ENCODE data around the gene ELF2.
"Not testable (repeated sequence)": the region's sequence is repeated elsewhere in the genome, so short reads cannot be mapped to it uniquely, and the experiment has no call there.

ELF2 gene

DNA sequence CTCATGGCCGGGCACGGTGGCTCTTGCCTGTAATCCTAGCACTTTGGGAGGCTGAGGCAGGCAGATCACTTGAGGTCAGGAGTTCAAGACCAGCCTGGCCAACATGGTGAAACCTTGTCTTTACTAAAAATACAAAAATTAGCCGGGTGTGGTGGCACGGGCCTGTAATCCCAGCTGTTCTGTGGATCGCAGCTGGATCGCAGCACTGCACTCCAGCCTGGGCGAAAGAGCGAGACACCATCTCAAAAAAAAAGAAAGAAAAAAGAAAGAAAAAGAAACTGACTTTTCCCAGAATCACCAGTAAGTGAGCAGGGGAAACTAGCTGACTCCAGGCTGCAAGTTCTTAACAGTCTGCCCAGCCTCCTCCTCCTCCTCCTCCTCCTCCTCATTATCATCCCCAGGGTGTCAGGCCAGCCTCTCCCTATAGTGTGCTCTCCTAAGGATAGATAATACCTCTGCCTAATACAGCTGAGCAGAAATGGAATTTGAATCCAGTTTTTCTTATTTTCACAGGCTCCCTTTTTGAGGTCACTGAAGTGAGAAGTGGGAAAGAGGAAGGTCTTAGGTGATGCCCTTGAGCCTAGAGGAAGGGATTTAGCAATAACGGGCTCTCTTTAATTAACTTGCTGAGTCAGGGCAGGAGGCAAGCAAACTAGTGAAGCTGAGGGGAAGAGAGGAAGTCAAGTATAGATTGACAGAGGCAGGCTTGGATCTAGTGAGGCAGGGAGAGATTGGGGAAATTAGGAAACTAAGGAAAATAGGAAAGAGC is 11.8 kb upstream of the ELF2 start:
- DNase-seq (ENCODE audit: low read depth in 2 of 3, low spot score in 1 of 3): no peak

DNA sequence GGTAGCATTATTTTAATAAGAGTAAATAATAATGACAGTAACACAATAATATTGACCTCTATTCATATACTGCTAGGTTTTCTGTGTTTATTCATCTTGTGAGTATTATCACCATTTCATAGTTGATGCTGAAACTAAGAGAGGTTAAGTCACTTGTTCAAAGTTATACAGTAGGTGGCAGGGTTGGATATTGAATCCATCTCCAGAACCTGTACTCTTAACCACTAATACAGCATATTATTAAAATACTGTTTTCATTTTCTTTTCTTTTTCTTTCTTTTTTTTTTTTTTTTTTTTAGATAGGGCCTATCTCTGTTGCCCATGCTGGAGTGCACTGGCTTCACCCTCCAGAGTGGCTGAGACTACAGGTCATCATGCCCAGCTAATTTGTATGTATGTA is 7.1 kb upstream of the ELF2 start:
- no peak for DNase-seq (ENCODE audit: low read depth in 2 of 3, low spot score in 1 of 3)

DNA sequence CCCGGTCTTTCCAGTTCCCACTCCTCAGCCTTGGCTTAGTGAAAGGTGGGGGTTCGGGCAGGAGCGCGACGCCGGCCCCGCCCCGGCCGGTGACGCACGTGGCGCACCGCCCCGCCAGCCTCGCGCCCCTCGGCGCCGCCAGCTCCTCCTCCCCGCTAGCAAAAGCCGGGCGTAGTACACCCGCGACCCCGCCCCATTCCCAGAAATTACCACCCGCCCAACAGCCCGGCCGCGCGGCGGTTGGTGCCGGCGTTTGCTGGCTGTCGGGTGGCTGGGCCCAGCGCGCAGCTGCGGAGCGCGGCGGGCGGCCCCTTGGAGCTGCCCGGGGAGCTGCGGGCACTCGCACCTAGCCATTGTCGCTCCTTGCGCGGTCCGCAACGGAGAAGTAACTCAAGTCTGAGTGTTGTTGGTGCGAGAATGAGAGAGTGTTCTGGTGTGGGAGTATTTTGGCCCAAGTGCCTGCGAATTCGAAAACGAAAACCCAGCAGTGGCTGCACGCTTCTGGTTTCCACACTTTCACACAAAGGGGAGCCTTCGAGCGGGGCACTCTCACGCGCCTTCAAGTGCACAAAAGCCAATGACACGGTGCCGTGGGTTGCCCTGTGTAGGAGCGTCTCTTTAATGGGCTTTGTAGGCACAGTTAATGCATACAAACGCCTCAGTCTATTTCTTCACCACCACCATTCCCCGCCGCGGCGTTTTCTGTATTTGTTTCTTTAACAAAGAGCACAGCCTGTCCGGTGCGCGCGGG is 1.0 kb upstream of the ELF2 start:
- peak; percentile 78 to 87 (median 82) for DNase-seq (ENCODE audit: low read depth in 2 of 3, low spot score in 1 of 3)

DNA sequence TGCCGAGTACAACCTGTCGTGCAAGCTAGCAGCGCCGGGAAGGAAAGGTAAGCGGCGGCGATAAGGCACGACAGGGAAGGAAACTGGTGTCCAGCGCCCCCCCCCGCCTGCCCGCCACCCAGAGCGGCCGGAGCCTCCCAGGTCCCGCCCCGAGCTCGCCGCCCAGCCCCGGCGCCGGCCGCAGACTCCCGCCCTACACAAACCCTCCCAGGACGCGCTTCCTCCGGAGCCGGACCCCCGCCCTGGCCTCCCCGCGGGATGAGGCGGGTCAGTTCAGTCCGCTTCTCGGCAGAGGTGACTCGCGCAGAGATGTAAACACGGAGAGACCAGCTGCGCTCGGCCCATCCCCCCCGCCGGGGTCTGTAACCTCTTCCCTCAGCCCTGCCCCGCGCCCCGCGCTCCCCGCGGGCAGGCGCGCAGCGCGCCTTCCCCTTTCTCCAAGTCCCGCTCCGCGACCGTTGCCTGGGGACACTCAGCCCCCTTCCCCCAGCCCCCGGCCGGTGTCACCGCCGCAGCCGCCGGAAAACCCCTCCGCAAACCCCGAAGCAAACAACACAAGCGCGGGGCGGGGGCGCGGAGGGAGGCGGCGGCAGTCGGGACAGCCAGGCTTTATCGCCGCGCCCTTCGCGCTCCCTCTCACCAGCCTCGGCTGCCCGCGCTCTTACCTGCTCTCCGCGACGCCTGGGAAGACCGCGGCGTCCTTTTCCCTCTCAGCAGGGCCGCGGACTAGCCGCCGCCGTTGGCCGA is 543 bp downstream of the ELF2 start:
- peak; percentile 11 to 58 (median 38) for DNase-seq (ENCODE audit: low read depth in 2 of 3, low spot score in 1 of 3)

DNA sequence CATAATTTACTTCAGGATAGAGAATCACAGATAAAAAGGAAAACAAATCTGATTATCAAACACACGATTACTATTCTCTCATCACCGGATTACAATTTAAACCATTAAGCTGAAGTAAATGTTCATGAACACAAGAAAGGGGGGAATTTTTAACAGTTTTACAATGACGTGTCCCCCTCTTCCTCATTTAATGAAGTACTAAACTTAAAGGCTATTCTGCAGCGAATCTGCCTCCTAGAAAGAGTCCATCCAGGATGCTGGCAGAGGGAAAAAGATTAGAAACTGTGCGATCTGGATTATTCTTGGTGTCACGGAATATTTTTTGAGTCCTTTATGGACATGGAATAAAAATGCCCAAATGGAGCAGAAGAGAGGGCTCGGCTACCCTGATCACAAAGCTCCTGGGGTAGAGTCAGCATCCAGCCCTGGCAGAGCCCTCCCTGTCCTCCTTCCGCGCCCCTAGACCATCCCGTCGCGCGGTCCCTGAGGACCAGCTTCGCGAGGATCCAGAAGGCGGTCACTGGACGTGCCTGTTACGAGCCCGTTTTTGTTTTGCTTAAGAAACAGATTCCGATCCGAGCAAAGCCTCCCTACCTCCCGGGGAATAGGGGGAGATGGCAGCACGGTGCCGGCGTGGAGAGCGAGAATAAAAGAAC is 1.2 kb downstream of the ELF2 start:
- DNase-seq (ENCODE audit: low read depth in 2 of 3, low spot score in 1 of 3): peak in 1 of 3 donors; percentile 13

DNA sequence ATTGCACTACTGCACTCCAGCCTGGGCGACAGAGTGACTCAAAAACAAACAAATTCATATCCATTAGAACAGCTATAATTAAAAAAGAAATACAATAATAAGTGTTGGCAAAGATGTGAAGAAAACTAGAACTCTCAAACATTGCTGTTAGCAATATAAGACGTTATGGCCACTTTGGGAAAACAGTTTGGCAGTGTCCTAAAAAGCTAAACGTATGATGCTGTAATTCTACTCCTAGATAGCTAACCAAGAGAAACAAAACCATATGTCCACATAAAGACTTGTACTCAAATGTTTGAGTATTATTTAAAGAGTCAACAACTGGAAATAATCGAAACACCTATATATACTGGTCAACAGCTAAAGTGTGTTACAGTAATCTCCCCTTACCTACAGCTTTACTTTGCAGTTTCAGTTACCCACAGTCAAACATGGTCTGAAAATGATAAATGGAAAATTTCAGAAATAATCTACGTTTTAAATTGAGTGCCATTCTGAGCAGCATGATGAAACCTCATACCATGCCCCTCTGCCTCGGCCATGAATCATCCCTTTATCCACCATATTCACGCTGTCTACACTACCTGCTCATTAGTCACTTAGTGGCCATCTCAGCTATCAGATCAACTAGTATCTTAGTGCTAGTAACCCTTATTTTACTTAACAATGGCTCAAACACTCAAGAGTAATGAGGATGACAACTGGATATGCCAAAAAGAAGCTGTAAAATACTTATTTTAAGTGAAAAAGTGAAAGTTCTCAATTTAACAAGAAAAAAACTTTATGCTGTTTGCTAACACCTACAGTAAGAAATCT is 4.9 kb downstream of the ELF2 start:
- peak in 1 of 3 donors; percentile 7 for DNase-seq (ENCODE audit: low read depth in 2 of 3, low spot score in 1 of 3)

DNA sequence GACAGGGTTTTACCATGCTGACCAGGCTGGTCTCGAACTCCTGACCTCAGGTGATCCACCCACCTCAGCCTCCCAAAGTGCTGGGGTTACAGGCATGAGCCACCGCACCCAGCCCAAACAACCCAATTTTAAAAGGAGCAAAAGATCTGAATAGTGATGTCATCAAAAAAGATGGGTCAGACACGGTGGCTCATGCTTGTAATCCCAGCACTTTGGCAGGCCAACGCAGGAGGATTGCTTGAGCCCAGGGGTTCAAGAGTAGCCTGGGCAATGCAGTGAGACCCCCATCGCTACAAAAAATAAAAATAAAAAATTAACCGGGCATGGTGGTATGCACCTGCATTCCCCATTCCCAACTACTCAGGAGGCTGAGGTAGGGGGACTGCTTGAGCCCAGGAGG is 6.1 kb downstream of the ELF2 start:
- DNase-seq (ENCODE audit: low read depth in 2 of 3, low spot score in 1 of 3): no peak

DNA sequence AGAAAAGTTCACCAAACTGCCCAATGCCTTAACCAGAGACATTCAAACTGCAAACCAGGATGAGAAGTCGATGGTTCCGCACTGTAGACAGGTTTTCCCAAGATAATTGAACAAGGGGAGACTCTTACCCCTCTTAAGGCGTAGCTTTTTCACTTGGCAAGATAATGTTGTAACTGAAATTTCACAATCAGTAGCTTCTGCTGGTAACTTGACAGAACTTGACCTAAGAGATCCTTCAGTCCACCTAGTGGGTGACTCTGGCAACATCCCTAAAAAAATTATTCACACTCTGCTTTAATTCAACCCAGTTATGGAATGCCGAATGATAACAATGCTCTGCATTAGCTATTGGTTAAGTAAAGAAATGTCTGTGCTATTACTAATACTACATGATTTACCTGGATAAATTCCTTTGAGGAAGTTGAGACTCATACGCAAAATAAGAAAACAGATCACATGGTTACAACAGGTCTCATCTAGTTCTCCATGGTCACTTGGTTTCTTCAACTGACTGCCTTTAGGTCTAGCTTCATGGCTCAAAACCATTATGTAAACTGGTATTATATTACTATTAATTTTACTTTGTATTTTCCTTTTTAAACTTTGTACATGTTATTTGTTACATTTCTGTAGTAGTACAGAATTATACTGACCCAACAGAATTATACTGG is 9.1 kb downstream of the ELF2 start:
- no peak for DNase-seq (ENCODE audit: low read depth in 2 of 3, low spot score in 1 of 3)

DNA sequence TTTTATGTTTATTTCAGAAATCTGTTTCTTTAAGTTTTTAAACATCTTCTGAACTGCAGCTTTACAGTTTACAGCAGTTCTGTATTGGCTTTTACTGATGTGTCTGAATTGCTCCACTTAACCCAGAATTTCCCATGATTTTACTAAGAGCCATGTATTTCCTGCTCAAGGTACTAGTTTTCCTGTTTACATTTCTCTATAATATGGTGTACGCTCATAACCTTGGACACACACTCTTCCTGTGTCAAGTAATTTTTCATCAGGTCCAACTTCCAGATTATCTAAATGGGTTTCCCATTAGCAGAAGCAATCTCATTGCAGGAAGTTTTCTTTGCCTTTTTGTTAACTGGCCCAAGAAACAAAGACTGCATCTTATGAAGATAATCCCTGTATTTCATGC is 12.3 kb downstream of the ELF2 start:
- no peak for DNase-seq (ENCODE audit: low read depth in 2 of 3, low spot score in 1 of 3)

DNA sequence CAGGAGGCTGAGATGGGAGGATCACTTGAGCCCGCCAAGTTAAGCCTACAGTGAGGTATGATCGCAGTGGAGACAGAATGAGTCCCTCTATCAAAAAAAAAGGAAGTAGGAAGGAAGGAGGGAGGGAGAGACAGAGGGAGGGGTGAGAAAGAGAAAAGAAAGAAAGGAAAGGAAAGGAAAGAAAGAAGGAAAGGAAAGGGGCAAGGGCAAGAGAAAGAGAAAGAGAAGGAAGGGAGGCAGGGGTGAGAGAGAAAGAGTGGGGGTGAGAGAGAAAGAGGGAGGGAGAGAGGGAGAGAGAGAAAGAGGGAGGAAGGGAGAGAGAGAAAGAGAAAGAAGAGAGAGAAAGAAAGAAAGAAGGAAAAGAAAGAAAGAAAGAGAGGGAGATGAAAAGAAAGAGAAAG is 13.2 kb downstream of the ELF2 start:
- DNase-seq (ENCODE audit: low read depth in 2 of 3, low spot score in 1 of 3): no peak

DNA sequence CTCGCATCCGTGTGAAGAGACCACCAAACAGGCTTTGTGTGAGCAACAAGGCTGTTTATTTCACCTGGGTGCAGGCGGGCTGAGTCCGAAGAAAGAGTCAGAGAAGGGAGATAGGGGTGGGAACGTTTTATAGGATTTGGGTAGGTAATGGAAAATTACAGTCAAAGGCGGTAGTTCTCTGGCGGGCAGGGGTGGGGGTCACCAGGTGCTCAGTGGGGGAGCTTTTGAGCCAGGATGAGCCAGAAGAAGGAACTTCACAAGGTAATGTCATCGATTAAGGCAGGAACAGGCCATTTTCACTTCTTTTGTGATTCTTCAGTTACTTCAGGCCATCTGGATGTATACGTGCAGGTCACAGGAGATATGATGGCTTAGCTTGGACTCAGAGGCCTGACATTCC is 19.0 kb downstream of the ELF2 start:
- DNase-seq (ENCODE audit: low read depth in 2 of 3, low spot score in 1 of 3): not testable (repeated sequence)

DNA sequence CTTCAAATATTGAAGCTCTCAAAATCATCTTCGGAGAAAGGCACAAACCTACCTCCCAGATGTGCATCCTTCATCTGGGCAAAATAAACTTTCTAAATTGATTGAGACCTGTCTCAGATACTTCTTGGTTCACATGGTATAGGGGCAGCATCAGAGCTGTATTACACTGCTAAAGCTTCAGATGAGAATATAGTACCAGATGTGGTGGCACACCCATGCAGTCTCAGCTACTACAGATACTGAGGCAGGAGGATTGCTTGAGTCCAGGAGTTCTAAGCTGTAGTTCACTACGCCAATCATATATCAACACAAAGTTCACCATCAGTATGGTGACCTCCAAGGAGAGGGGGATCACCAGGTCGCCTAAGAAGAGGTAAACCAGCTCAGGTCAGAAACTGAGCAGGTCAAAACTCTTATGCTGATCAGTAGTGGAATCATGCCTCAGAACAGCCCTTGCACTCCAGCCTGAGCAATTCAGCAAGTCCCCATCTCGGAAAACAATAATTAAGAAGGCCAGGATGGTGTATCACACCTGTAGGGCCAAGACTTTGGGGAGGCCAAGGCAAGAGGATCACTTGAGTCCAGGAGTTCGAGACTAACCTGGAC is 22.0 kb downstream of the ELF2 start:
- no peak for DNase-seq (ENCODE audit: low read depth in 2 of 3, low spot score in 1 of 3)

DNA sequence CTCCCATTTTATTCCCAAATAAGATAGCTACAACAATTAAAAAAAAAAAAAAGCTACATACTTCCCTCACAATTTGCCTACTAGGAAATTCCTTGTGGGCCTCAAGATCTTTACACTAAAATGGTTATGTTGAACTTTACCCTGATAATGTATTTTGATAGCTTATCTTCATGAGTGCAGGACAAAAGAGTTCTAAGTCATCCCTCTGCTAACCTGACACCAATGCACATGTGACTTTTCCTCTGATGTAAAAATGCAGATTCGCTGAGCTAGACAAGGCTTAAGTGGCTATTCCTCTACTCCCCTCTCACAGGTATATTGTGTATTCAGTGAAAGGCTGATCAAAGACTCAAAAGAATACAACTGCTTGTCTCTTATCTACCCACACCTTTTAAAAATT is 22.5 kb downstream of the ELF2 start:
- DNase-seq (ENCODE audit: low read depth in 2 of 3, low spot score in 1 of 3): no peak

DNA sequence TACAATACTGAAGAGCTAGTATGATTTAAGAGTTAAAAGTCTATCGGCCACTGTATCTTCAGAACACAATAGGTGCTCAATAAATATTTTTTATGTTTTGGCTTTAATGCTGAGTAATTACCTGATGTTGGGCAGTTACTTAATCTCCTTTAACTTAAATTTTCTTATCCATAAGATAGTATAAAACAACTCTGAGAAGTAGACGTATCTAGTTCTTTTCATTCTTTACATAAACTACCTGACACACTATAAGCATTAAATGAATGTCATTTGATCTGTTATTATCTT is 22.9 kb downstream of the ELF2 start:
- no peak for DNase-seq (ENCODE audit: low read depth in 2 of 3, low spot score in 1 of 3)

DNA sequence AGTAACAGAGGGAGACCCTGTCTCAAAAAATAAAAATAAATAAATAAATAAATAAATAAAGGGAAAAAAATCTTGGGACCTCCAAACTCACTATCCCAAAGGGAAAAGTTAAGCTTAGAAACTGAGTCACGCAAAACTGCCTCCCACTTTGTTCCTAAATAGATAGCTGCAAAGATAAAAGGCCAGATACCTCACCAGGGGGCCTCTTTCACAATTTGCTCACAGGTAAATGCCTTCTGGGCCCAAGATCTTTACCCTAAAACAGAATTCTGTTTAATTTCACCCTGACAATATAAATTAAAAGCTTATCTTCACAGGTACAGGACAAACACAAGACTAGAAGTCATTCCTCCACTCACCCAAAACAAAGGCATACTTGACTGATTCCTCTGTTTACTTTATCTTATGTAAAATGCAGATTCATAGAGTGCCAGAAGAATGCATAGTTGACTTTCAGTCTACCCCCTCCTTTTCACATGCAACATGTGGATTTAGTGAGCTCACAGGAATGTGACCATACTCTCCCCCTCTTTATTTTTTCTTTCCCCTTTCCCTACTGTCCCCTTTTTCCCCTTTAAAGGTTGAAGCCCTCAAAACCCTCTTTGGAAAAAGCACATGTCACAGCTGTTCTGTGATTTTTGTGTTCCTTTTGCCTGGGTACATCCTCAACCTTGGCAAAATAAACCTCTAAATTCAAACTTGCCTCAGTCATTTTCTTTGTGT is 23.4 kb downstream of the ELF2 start:
- no peak for DNase-seq (ENCODE audit: low read depth in 2 of 3, low spot score in 1 of 3)

DNA sequence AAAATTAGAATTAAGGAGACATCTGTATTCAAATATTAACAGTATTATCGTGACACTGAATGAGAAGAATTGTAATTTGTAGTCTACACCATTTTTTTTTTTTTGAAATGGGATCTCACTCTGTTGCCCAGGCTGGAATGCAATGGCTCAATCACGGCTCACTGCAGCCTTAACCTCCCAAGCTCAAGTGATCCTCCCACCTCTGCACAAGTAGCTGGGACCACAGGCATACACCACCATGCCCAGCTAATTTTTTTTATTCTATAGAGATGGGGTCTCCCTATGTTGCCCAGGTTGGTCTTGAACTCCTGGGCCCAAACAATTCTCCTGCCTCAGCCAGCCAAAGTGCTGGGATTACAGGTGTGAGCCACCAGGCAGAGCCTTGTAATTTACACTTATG is 24.8 kb downstream of the ELF2 start:
- no peak for DNase-seq (ENCODE audit: low read depth in 2 of 3, low spot score in 1 of 3)

DNA sequence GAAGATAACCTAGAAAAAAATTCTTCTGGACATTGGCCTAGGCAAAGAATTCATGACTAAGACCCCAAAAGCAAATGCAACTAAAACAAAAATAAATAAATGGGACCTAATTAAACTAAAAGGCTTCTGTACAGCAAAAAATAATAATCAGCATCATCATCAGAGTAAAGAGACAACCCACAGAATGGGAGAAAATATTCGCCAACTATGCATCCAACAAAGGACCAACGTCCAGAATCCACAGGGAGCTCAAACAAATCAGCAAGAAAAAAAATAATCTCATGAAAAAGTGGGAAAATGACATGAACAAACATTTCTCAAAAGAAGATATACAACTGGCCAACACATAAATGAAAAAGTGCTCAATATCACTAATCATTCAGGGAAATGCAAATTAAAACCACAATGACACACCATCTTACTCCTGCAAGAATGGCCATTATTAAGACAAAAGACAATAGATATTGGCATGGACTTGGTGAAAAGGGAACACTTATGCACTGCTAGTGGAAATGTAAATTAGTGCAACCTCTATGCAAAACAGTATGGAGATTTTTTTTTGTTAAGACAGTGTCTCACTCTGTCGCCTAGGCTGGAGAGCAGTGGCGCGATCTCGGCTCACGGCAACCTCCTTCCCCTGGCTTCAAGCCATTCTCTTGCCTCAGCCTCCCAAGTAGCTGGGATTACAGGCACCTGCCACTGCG is 29.9 kb downstream of the ELF2 start:
- no peak for DNase-seq (ENCODE audit: low read depth in 2 of 3, low spot score in 1 of 3)

DNA sequence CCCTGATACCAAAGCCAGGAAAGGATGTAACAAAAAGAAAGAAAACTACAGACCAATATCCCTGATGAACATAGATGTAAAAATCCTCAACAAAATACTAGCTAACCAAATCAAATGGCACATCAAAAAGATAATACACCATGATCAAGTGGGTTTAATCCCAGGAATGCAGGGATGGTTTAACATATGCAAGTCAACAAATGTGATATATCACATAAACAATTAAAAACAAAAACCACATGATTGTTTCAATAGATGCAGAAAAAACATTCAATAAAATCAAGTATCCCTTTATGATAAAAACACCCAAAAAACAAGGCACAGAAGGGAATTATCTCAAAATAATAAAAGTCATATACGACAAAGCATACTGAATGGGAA is 31.5 kb downstream of the ELF2 start:
- no peak for DNase-seq (ENCODE audit: low read depth in 2 of 3, low spot score in 1 of 3)

All from stimulated activated CD4-positive, alpha-beta T cell treated with anti-CD3 and anti-CD28 coated beads, Interleukin-12 subunit alpha, Interleukin-12 subunit beta, amount 100 ng/mL, for 48 hours (primary cell).